Measurements from ENCODE around the gene RBPMS2.
"Not testable (repeated sequence)": the region's sequence is repeated elsewhere in the genome, so short reads cannot be mapped to it uniquely, and the experiment has no call there.

DNA sequence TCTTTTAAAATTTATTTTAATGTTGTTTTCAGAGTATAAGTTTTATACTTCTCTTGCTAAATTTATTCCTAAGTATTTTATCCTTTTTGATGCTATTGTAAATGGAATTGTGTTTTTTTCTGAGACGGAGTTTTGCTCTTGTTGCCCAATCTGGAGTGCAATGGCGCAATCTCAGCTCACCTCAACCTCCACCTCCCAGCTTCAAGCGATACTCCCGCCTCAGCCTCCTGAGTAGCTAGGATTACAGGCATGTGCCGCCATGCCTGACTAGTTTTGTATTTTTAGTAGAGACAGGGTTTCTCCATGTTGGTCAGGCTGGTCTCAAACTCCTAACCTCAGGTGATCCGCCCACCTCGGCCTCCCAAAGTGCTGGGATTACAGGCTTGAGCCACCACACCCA lies 19.9 kb upstream of the RBPMS2 start:
- TF ChIP-seq, protein P1, sequence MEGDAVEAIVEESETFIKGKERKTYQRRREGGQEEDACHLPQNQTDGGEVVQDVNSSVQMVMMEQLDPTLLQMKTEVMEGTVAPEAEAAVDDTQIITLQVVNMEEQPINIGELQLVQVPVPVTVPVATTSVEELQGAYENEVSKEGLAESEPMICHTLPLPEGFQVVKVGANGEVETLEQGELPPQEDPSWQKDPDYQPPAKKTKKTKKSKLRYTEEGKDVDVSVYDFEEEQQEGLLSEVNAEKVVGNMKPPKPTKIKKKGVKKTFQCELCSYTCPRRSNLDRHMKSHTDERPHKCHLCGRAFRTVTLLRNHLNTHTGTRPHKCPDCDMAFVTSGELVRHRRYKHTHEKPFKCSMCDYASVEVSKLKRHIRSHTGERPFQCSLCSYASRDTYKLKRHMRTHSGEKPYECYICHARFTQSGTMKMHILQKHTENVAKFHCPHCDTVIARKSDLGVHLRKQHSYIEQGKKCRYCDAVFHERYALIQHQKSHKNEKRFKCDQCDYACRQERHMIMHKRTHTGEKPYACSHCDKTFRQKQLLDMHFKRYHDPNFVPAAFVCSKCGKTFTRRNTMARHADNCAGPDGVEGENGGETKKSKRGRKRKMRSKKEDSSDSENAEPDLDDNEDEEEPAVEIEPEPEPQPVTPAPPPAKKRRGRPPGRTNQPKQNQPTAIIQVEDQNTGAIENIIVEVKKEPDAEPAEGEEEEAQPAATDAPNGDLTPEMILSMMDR (IDR thresholded peaks at IDR 0.05): not testable (repeated sequence)
- not testable (repeated sequence) for TF ChIP-seq POLR2AphosphoS5 (IDR thresholded peaks at IDR 0.05); POLR2A (IDR thresholded peaks at IDR 0.05; ENCODE audit: low read depth); EP300 (IDR thresholded peaks at IDR 0.05)

Measured in esophagus muscularis mucosa (tissue), 4 donors.